ENCODE results near the gene TMEM245. TPM values are rescaled to one million over a fixed set of nuclear protein-coding genes. Genes with fewer than 3 reads are reported as not detected.
"Not testable (repeated sequence)": the region's sequence is repeated elsewhere in the genome, so short reads cannot be mapped to it uniquely, and the experiment has no call there.

Gene TMEM245
- polyA plus RNA-seq, 10 donors: 28.9 to 52.5 (median 39.3) TPM

DNA sequence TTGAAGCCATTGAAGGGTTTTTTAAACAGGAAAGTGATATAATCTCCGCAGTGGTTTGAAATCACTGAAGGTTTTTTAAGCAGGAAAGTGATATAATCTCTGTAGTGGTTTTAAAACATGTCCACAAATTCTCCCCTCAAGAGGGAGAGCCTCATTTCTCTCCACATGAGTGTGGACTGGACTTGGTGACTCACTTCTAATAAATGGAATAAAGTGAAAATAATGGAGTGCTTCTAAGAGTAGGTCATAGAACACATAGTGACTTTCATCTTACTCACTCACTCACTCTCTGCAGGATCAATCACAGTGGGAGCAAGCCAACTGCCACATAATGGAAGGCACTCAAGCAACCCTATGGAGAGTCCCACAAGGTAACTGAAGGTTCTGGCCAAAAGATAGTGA, 118.5 kb downstream of the TMEM245 start:
- DNase-seq: peak in 1 of 3 donors; percentile 77

DNA sequence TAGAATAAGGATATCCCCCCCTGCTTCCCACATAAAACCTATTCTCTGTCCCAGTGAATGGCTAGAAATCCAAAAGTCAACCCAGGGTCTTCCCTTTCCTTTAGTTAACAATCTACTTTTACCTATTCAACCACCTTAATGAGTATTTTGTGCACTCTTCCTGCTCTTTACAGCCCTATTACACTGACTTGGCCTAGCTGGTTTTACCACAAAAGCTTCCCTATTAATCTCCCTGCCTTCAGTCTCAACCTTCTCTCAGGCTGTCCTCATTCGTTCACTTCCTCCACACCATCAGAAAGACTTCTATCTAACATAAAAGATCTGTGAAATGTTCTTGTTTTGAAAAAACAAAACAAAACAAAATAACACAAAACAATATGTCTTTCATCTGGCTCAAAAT, 122.6 kb downstream of the TMEM245 start:
- DNase-seq: no peak

DNA sequence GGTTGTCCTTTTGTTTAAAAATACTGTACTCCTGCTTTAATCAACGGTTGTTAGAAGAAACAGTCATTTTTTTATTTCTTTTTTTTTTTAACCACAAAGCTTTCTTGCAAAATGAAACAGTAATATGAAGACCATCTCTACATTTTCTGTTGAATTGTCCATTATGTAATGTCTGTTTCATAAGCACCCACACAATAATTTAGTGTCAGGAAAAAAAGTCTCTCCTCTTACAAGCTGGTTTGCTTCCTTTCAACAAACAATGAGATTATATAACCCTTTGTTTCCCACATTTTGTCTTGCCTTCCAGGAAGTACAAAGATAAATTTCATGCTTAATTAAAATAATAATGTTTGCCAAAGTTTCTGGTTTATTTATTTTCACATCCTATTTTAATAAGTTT, 123.1 kb downstream of the TMEM245 start:
- DNase-seq: no peak

DNA sequence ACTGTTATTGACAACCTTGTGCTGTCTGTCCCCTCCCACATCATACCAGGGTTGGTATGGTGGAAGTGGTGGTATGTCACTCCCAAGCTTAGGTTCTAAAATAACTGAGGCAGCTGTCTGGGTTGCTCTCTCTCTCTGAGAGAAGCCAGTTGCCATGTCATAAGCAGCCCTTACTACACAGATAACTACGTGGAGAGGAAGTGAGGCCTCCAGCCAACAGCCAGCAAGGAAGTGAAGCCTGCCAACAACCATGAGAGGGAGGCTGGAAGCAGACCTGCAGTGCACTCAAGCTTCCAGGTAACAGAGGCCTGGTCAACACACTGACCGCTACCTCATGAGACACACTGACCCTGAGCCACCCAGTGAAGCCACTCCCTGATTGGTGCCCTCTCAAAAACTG, 125.1 kb downstream of the TMEM245 start:
- DNase-seq: peak in 1 of 3 donors; percentile 44

DNA sequence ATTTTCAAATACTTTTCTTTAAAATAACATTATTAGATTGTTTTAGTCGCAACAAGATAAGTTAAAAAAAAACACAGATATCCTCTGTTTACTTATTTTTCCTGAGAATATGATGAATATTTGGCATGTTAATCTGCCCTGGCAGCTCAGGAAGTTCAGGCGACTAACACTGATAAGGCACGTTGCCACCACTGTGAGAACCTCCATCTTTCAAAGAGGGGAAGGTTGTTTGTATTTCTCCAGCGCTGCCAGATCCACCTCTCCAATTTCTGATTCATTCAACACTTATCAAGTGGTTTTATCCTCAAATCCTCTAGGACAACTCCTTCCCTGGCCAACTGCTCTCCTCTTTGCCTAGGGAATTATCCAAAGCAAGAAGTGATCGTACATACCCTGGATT, 128.3 kb downstream of the TMEM245 start:
- DNase-seq: no peak

DNA sequence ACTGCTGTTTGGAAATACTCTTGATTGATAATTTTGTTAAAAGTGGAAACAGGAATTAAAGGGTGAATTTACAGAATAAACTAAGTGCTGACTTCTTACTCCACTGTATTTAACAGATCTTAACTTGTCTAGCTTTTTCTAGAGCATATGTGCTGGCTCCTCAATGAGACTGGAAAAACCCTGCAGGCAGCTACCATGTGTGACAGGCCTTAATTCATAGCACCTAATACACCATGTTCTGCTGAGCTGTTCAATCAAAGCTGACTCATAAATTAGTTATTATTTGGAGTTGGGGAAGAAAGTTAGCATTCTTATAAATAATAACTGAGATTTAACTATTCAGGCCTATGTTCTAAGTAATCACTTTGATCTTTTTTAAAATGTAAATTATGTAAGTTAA, 135.9 kb downstream of the TMEM245 start:
- no peak for DNase-seq

DNA sequence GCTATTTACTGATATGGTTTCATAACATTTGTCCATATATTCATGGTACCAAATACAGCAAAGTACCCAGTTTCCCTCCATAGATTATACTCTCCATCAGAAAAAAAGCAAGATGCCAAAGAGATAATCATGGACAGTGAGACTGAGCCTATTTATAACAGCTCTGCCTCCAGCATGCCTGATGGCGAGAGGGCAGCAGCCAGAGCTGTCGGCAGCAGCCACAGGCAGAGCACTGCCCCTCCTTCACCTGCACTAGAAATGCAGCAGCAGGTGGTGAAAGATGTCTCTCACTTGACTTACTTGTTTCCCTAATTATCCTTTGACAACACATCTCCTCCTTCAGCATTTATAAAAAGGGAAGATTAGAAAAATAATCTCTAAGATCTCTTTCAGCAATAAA, 138.9 kb downstream of the TMEM245 start:
- no peak for DNase-seq

DNA sequence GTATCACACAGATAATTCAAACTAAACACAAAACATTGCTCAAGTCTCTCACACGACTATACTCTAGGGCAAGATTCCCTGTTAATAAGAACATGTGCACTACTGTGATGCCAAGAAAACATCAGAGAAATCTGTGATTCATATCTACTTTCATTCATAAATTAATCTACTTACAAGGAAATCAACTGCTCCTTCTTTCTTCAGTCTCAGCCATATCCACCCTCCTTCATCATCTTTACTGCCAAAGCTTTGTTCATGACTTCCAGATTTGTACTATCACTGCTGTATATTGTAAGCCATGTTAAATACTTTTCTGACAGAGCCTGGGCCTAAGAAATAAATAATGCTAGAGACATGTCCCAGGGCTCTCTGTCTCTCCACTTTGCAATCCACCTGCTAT, 141.5 kb downstream of the TMEM245 start:
- DNase-seq: peak; percentile 31 to 70 (median 56)

DNA sequence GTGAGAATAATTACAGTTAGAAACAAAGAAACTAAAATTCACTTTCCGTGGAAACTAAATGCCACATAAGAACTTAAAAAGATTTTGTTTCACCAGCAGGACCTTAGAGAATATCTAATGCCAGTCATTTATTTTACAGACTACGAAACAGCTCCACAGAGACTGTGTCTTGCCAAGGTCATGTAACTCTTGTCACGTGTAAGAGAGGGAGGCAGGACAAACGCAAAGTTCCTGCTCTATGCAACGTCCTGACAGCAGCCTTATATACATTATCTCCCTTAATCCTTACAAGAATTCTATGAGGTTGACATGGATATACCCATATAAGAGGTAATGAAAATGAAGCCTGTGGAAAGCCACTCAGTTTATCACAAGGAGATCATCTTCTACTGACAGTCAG, 145.9 kb downstream of the TMEM245 start:
- DNase-seq: peak in 2 of 3 donors; percentile 24 to 40

DNA sequence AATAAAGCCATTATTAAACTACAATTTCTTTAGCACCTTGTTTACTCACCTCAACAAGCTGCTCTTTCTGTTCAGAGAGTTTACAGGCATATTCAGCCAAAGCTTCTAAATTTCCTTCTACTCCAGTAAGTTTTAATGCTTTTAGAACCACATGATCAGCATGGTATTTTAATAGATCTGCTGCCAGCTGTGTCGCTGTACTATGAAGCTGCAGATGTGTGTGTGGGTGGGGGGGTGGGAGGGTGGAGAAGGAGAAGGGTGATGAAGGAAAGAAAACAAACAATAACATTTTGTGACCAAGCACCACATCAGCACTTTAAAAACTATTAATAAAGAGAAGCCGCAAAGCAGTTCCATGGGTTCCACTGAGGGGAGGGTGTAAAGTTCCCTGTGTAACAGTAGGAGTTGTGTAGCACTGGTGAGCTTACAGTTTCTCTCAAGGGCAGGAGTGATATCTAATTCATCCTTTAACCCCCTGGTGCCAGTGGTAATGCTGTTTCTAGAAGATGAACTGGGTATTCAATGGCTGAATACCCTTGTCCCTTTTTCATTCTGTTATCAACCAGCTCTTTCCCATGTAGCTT, 147.0 kb downstream of the TMEM245 start:
- DNase-seq: peak in 2 of 3 donors; percentile 26 to 50

DNA sequence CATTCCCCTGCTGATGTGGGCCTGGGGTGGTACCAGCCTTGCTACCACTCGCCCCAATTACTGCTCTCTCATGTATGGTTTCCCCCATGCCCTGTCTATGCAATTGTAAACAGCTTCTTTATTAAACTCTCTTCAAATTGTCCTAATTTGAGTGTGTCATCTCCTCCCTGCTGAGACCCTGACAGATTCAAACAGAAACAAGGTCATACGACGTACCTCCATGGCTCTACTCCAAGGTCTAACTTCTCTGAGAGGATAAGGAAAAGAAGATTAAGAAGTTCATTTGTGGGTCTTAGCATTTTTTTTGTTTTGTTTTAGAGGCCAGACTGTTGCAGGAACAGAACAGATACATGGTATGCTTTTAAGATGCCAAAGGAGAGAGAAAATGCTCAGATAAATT, 147.6 kb downstream of the TMEM245 start:
- DNase-seq: no peak

DNA sequence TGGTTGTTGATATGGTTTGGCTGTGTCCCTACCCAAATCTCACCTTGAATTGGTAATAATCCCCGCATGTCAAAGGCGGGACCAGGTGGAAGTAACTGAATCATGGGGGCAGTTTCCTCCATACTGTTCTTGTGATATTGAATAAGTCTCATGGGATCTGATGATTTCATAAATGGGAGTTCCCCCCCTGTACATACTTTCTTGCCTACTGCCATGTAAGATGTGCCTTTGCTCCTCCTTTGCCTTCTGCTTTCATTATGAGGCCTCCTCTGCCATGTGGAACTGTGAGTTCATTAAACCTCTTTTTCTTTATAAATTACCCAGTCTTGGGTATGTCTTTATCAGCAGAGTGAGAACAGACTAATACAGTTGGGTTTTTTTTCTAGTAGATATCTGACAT, 148.4 kb downstream of the TMEM245 start:
- DNase-seq: not testable (repeated sequence)

DNA sequence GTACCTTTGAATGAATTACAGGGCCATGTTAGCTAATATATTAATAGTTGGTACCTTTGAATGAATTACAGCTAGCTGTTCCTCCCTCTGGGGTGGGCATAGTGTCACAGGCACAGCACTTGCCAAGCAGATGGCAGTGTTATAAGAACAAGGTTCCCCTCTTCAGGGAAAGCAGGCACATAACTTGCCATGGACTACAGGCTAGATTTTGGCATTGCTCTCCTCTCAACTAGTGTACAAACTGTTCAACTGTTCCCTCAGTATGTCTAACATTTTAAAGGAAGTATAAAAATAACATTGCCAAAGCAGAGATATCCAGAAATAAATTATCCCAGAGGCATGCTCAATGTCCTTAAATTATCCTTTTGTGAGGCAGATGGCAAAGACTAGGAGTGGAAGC, 151.8 kb downstream of the TMEM245 start:
- DNase-seq: no peak

Other genes with a start within 250 kb of the TMEM245 start
- gene ELP1, start 185.8 kb downstream of the TMEM245 start, polyA plus RNA-seq (ENCODE audit: insufficient read length in 10 of 10): 10 to 100 TPM; 27.0 to 35.8 (median 33.0) TPM
- 10 to 100 TPM; 11.8 to 17.6 (median 14.2) TPM for gene ABITRAM, start 185.5 kb downstream of the TMEM245 start, polyA plus RNA-seq (ENCODE audit: insufficient read length in 10 of 10)
- 10 to 100 TPM; 22.9 to 37.8 (median 32.2) TPM for gene CTNNAL1, start 106.4 kb downstream of the TMEM245 start, polyA plus RNA-seq (ENCODE audit: insufficient read length in 10 of 10)
- gene FRRS1L, start 47.3 kb upstream of the TMEM245 start, polyA plus RNA-seq (ENCODE audit: insufficient read length in 10 of 10): 1 to 10 TPM in 7 of 10 donors, under 1 TPM in 3; 0.77 to 4.8 (median 1.6) TPM
- gene EPB41L4B, start 201.1 kb upstream of the TMEM245 start, polyA plus RNA-seq (ENCODE audit: insufficient read length in 10 of 10): 10 to 100 TPM in 4 of 10 donors, 1 to 10 TPM in 6; 4.0 to 12.7 (median 8.8) TPM

Data from muscle of back (tissue), 11 donors.